ENCODE data around the gene ISLR2. TPM values are rescaled to one million over a fixed set of nuclear protein-coding genes. Genes with fewer than 3 reads are reported as not detected.
"Not testable (repeated sequence)": the region's sequence is repeated elsewhere in the genome, so short reads cannot be mapped to it uniquely, and the experiment has no call there.

Gene ISLR2
- total RNA-seq, 1 donor from 2014 or later = 1.0 TPM

- H3K36me3 ChIP-seq (ENCODE audit: control insufficient read depth, insufficient read depth, low read length) = no peaks in the 10 kb centered on the region
- no peak overlapping the region for H3K4me3 ChIP-seq (ENCODE audit: low read depth, low read length)
- TF ChIP-seq CTCF (IDR thresholded peaks at IDR 0.05; ENCODE audit: insufficient read depth, low read length, poor library complexity, severe bottlenecking) = no peak
- H3K27me3 ChIP-seq (ENCODE audit: control insufficient read depth, insufficient read depth, low read length) = peaks cover 10% of the 10 kb centered on the region
- DNase-seq (ENCODE audit: low read depth) = no peak
Measured at GRCh38 chr15:74158855-74159650, 28.7 kb downstream of the ISLR2 start.

- no peak for TF ChIP-seq CTCF (IDR thresholded peaks at IDR 0.05; ENCODE audit: insufficient read depth, low read length, poor library complexity, severe bottlenecking)
- H3K36me3 ChIP-seq (ENCODE audit: control insufficient read depth, insufficient read depth, low read length) = no peaks in the 10 kb centered on the region
- no peak overlapping the region for H3K4me3 ChIP-seq (ENCODE audit: low read depth, low read length)
- peaks cover 10% of the 10 kb centered on the region for H3K27me3 ChIP-seq (ENCODE audit: control insufficient read depth, insufficient read depth, low read length)
- no peak for DNase-seq (ENCODE audit: low read depth)
Measured at GRCh38 chr15:74159773-74160172, 29.4 kb downstream of the ISLR2 start.

- DNase-seq (ENCODE audit: low read depth); H3K4me3 ChIP-seq (ENCODE audit: low read depth, low read length); H3K36me3 ChIP-seq (ENCODE audit: control insufficient read depth, insufficient read depth, low read length): not testable (repeated sequence)
- peaks cover 10% of the 10 kb centered on the region for H3K27me3 ChIP-seq (ENCODE audit: control insufficient read depth, insufficient read depth, low read length)
Measured at GRCh38 chr15:74160390-74160789, 30.0 kb downstream of the ISLR2 start.

GRCh38 chr15:74162195-74162536 is 31.8 kb downstream of the ISLR2 start:
- not testable (repeated sequence) for DNase-seq (ENCODE audit: low read depth); H3K4me3 ChIP-seq (ENCODE audit: low read depth, low read length); H3K27me3 ChIP-seq (ENCODE audit: control insufficient read depth, insufficient read depth, low read length); H3K36me3 ChIP-seq (ENCODE audit: control insufficient read depth, insufficient read depth, low read length)

- Histone ChIP-seq H3K4me3 (ENCODE audit: low read depth, low read length) (no peak overlapping the region), H3K27me3 (ENCODE audit: control insufficient read depth, insufficient read depth, low read length) (peaks cover 11% of the 10 kb centered on the region), H3K36me3 (ENCODE audit: control insufficient read depth, insufficient read depth, low read length) (no peaks in the 10 kb centered on the region)
- no peak for TF ChIP-seq CTCF (IDR thresholded peaks at IDR 0.05; ENCODE audit: insufficient read depth, low read length, poor library complexity, severe bottlenecking)
- DNase-seq (ENCODE audit: low read depth) = no peak
Measured at GRCh38 chr15:74165461-74165860, 35.1 kb downstream of the ISLR2 start.

GRCh38 chr15:74167891-74168331 is 37.5 kb downstream of the ISLR2 start:
- DNase-seq (ENCODE audit: low read depth) = no peak
- Histone ChIP-seq H3K27me3 (ENCODE audit: control insufficient read depth, insufficient read depth, low read length) (peaks cover 10% of the 10 kb centered on the region), H3K4me3 (ENCODE audit: low read depth, low read length) (no peak overlapping the region), H3K36me3 (ENCODE audit: control insufficient read depth, insufficient read depth, low read length) (no peaks in the 10 kb centered on the region)
- no peak for TF ChIP-seq CTCF (IDR thresholded peaks at IDR 0.05; ENCODE audit: insufficient read depth, low read length, poor library complexity, severe bottlenecking)

GRCh38 chr15:74168711-74169126 is 38.3 kb downstream of the ISLR2 start:
- Histone ChIP-seq H3K4me3 (ENCODE audit: low read depth, low read length) (no peak overlapping the region), H3K27me3 (ENCODE audit: control insufficient read depth, insufficient read depth, low read length) (peaks cover 10% of the 10 kb centered on the region), H3K36me3 (ENCODE audit: control insufficient read depth, insufficient read depth, low read length) (no peaks in the 10 kb centered on the region)
- DNase-seq (ENCODE audit: low read depth) = no peak
- no peak for TF ChIP-seq CTCF (IDR thresholded peaks at IDR 0.05; ENCODE audit: insufficient read depth, low read length, poor library complexity, severe bottlenecking)
